ENCODE measurements around the gene ART5.

Gene ART5

GRCh38 chr11:3641701-3642070, at the start of gene ART5:
Gene ART5 (minus strand): TSS chr11:3641992. CDS start chr11:3641862, 130 bp downstream.
- Histone ChIP-seq H3K9ac (ENCODE audit: low read length in 5 of 5) (peak within 1 kb of the TSS in 4 of 5 donors; percentile 57 to 71 (median 69)), H3K4me1 (ENCODE audit: control insufficient read depth in 5 of 5, insufficient read depth in 5 of 5, low read length in 5 of 5) (peaks cover 5 to 16% (median 12%) of the 10 kb centered on the region in 5 donors), H3K27ac (ENCODE audit: low read depth, low read length) (no peak within 1 kb of the TSS), H3K36me3 (ENCODE audit: control insufficient read depth in 5 of 5, insufficient read depth in 5 of 5, low read length in 5 of 5) (no peaks in the 10 kb centered on the region), H3K9me3 (ENCODE audit: control insufficient read depth in 5 of 5, low read length in 5 of 5) (no peaks in the 10 kb centered on the region), H3K27me3 (ENCODE audit: control insufficient read depth in 5 of 5, insufficient read depth in 4 of 5, low read length in 5 of 5) (peaks cover 0 to 12% (median 3%) of the 10 kb centered on the region in 5 donors), H3K4me3 (ENCODE audit: low read depth in 1 of 5, low read length in 5 of 5) (peak within 1 kb of the TSS; percentile 61 to 74 (median 66))

GRCh38 chr11:3686751-3687150, 45.0 kb upstream of the ART5 start:
- H3K9ac ChIP-seq (ENCODE audit: low read length in 5 of 5): no peak overlapping the region
- no peak overlapping the region for H3K4me3 ChIP-seq (ENCODE audit: low read depth in 1 of 5, low read length in 5 of 5)
- no peak overlapping the region for H3K27ac ChIP-seq (ENCODE audit: low read depth, low read length)
- no peaks in the 10 kb centered on the region for H3K4me1 ChIP-seq (ENCODE audit: control insufficient read depth in 5 of 5, insufficient read depth in 5 of 5, low read length in 5 of 5)
- H3K36me3 ChIP-seq (ENCODE audit: control insufficient read depth in 5 of 5, insufficient read depth in 5 of 5, low read length in 5 of 5): peaks cover 44 to 86% (median 78%) of the 10 kb centered on the region in 5 donors
- H3K9me3 ChIP-seq (ENCODE audit: control insufficient read depth in 5 of 5, low read length in 5 of 5): no peaks in the 10 kb centered on the region
- H3K27me3 ChIP-seq (ENCODE audit: control insufficient read depth in 5 of 5, insufficient read depth in 4 of 5, low read length in 5 of 5): no peaks in the 10 kb centered on the region

GRCh38 chr11:3685923-3686322, 44.1 kb upstream of the ART5 start:
- no peak overlapping the region for H3K9ac ChIP-seq (ENCODE audit: low read length in 5 of 5)
- no peak overlapping the region for H3K4me3 ChIP-seq (ENCODE audit: low read depth in 1 of 5, low read length in 5 of 5)
- peaks cover 47 to 86% (median 79%) of the 10 kb centered on the region in 5 donors for H3K36me3 ChIP-seq (ENCODE audit: control insufficient read depth in 5 of 5, insufficient read depth in 5 of 5, low read length in 5 of 5)
- no peaks in the 10 kb centered on the region for H3K4me1 ChIP-seq (ENCODE audit: control insufficient read depth in 5 of 5, insufficient read depth in 5 of 5, low read length in 5 of 5)
- H3K27ac ChIP-seq (ENCODE audit: low read depth, low read length): no peak overlapping the region
- no peaks in the 10 kb centered on the region for H3K27me3 ChIP-seq (ENCODE audit: control insufficient read depth in 5 of 5, insufficient read depth in 4 of 5, low read length in 5 of 5)
- H3K9me3 ChIP-seq (ENCODE audit: control insufficient read depth in 5 of 5, low read length in 5 of 5): no peaks in the 10 kb centered on the region

- Histone ChIP-seq H3K36me3 (ENCODE audit: control insufficient read depth in 5 of 5, insufficient read depth in 5 of 5, low read length in 5 of 5) (peaks cover 43 to 87% (median 83%) of the 10 kb centered on the region in 5 donors), H3K9me3 (ENCODE audit: control insufficient read depth in 5 of 5, low read length in 5 of 5) (no peaks in the 10 kb centered on the region), H3K4me3 (ENCODE audit: low read depth in 1 of 5, low read length in 5 of 5) (no peak overlapping the region), H3K27ac (ENCODE audit: low read depth, low read length) (no peak overlapping the region), H3K27me3 (ENCODE audit: control insufficient read depth in 5 of 5, insufficient read depth in 4 of 5, low read length in 5 of 5) (no peaks in the 10 kb centered on the region), H3K4me1 (ENCODE audit: control insufficient read depth in 5 of 5, insufficient read depth in 5 of 5, low read length in 5 of 5) (no peaks in the 10 kb centered on the region), H3K9ac (ENCODE audit: low read length in 5 of 5) (no peak overlapping the region)
Measured at GRCh38 chr11:3684819-3685172, 43.0 kb upstream of the ART5 start.

GRCh38 chr11:3684129-3684818, 42.5 kb upstream of the ART5 start:
- H3K9me3 ChIP-seq (ENCODE audit: control insufficient read depth in 5 of 5, low read length in 5 of 5): no peaks in the 10 kb centered on the region
- no peak overlapping the region for H3K4me3 ChIP-seq (ENCODE audit: low read depth in 1 of 5, low read length in 5 of 5)
- no peaks in the 10 kb centered on the region for H3K4me1 ChIP-seq (ENCODE audit: control insufficient read depth in 5 of 5, insufficient read depth in 5 of 5, low read length in 5 of 5)
- H3K9ac ChIP-seq (ENCODE audit: low read length in 5 of 5): no peak overlapping the region
- no peaks in the 10 kb centered on the region for H3K27me3 ChIP-seq (ENCODE audit: control insufficient read depth in 5 of 5, insufficient read depth in 4 of 5, low read length in 5 of 5)
- H3K36me3 ChIP-seq (ENCODE audit: control insufficient read depth in 5 of 5, insufficient read depth in 5 of 5, low read length in 5 of 5): peaks cover 48 to 89% (median 85%) of the 10 kb centered on the region in 5 donors
- H3K27ac ChIP-seq (ENCODE audit: low read depth, low read length): no peak overlapping the region

- H3K27ac ChIP-seq (ENCODE audit: low read depth, low read length): no peak overlapping the region
- no peak overlapping the region for H3K4me3 ChIP-seq (ENCODE audit: low read depth in 1 of 5, low read length in 5 of 5)
- H3K27me3 ChIP-seq (ENCODE audit: control insufficient read depth in 5 of 5, insufficient read depth in 4 of 5, low read length in 5 of 5): no peaks in the 10 kb centered on the region
- H3K9me3 ChIP-seq (ENCODE audit: control insufficient read depth in 5 of 5, low read length in 5 of 5): no peaks in the 10 kb centered on the region
- no peak overlapping the region for H3K9ac ChIP-seq (ENCODE audit: low read length in 5 of 5)
- H3K4me1 ChIP-seq (ENCODE audit: control insufficient read depth in 5 of 5, insufficient read depth in 5 of 5, low read length in 5 of 5): no peaks in the 10 kb centered on the region
- peaks cover 57 to 96% (median 93%) of the 10 kb centered on the region in 5 donors for H3K36me3 ChIP-seq (ENCODE audit: control insufficient read depth in 5 of 5, insufficient read depth in 5 of 5, low read length in 5 of 5)
Measured at GRCh38 chr11:3683039-3683438, 41.2 kb upstream of the ART5 start.

- no peaks in the 10 kb centered on the region for H3K9me3 ChIP-seq (ENCODE audit: control insufficient read depth in 5 of 5, low read length in 5 of 5)
- no peak overlapping the region for H3K4me3 ChIP-seq (ENCODE audit: low read depth in 1 of 5, low read length in 5 of 5)
- no peak overlapping the region for H3K27ac ChIP-seq (ENCODE audit: low read depth, low read length)
- H3K27me3 ChIP-seq (ENCODE audit: control insufficient read depth in 5 of 5, insufficient read depth in 4 of 5, low read length in 5 of 5): no peaks in the 10 kb centered on the region
- peaks cover 55 to 96% (median 92%) of the 10 kb centered on the region in 5 donors for H3K36me3 ChIP-seq (ENCODE audit: control insufficient read depth in 5 of 5, insufficient read depth in 5 of 5, low read length in 5 of 5)
- no peaks in the 10 kb centered on the region for H3K4me1 ChIP-seq (ENCODE audit: control insufficient read depth in 5 of 5, insufficient read depth in 5 of 5, low read length in 5 of 5)
- H3K9ac ChIP-seq (ENCODE audit: low read length in 5 of 5): no peak overlapping the region
Measured at GRCh38 chr11:3679077-3679476, 37.3 kb upstream of the ART5 start.

- Histone ChIP-seq H3K9me3 (ENCODE audit: control insufficient read depth in 5 of 5, low read length in 5 of 5) (no peaks in the 10 kb centered on the region), H3K27me3 (ENCODE audit: control insufficient read depth in 5 of 5, insufficient read depth in 4 of 5, low read length in 5 of 5) (no peaks in the 10 kb centered on the region), H3K9ac (ENCODE audit: low read length in 5 of 5) (no peak overlapping the region), H3K4me3 (ENCODE audit: low read depth in 1 of 5, low read length in 5 of 5) (no peak overlapping the region), H3K4me1 (ENCODE audit: control insufficient read depth in 5 of 5, insufficient read depth in 5 of 5, low read length in 5 of 5) (no peaks in the 10 kb centered on the region), H3K36me3 (ENCODE audit: control insufficient read depth in 5 of 5, insufficient read depth in 5 of 5, low read length in 5 of 5) (peaks cover 40 to 98% (median 89%) of the 10 kb centered on the region in 5 donors), H3K27ac (ENCODE audit: low read depth, low read length) (no peak overlapping the region)
Measured at GRCh38 chr11:3675971-3676370, 34.2 kb upstream of the ART5 start.

GRCh38 chr11:3674189-3674588, 32.4 kb upstream of the ART5 start:
- Histone ChIP-seq H3K9ac (ENCODE audit: low read length in 5 of 5) (no peak overlapping the region), H3K4me3 (ENCODE audit: low read depth in 1 of 5, low read length in 5 of 5) (no peak overlapping the region), H3K27ac (ENCODE audit: low read depth, low read length) (no peak overlapping the region), H3K9me3 (ENCODE audit: control insufficient read depth in 5 of 5, low read length in 5 of 5) (no peaks in the 10 kb centered on the region), H3K27me3 (ENCODE audit: control insufficient read depth in 5 of 5, insufficient read depth in 4 of 5, low read length in 5 of 5) (no peaks in the 10 kb centered on the region), H3K36me3 (ENCODE audit: control insufficient read depth in 5 of 5, insufficient read depth in 5 of 5, low read length in 5 of 5) (peaks cover 34 to 94% (median 88%) of the 10 kb centered on the region in 5 donors), H3K4me1 (ENCODE audit: control insufficient read depth in 5 of 5, insufficient read depth in 5 of 5, low read length in 5 of 5) (no peaks in the 10 kb centered on the region)

- Histone ChIP-seq H3K27ac (ENCODE audit: low read depth, low read length) (no peak within 1 kb of the TSS), H3K27me3 (ENCODE audit: control insufficient read depth in 5 of 5, insufficient read depth in 4 of 5, low read length in 5 of 5) (no peaks in the 10 kb centered on the region), H3K9me3 (ENCODE audit: control insufficient read depth in 5 of 5, low read length in 5 of 5) (no peaks in the 10 kb centered on the region), H3K4me3 (ENCODE audit: low read depth in 1 of 5, low read length in 5 of 5) (no peak within 1 kb of the TSS), H3K36me3 (ENCODE audit: control insufficient read depth in 5 of 5, insufficient read depth in 5 of 5, low read length in 5 of 5) (peaks cover 17 to 91% (median 82%) of the 10 kb centered on the region in 5 donors), H3K4me1 (ENCODE audit: control insufficient read depth in 5 of 5, insufficient read depth in 5 of 5, low read length in 5 of 5) (no peaks in the 10 kb centered on the region), H3K9ac (ENCODE audit: low read length in 5 of 5) (no peak within 1 kb of the TSS)
Measured at GRCh38 chr11:3671334-3672254, 29.8 kb upstream of the ART5 start, which contains the start of gene CHRNA10. Gene CHRNA10 (minus strand): TSS chr11:3671384. CDS start chr11:3671312, 72 bp downstream.
